Activated CD4-positive, alpha-beta T cell treated with anti-CD3 and anti-CD28 coated beads, Interleukin-2, amount 50 U/mL, for 16 hours (primary cell): ENCODE measurements around the gene FXR2.

Experiments
- DNase-seq: peaks from one replicate; pipeline ENCODE4 v3.0.0-alpha.2; 2020

FXR2 gene

GRCh38 chr17:7569571-7569970 is 45.1 kb downstream of the FXR2 start:
- no peak for DNase-seq

GRCh38 chr17:7563115-7563869 is 51.4 kb downstream of the FXR2 start:
- DNase-seq: no peak

DNA sequence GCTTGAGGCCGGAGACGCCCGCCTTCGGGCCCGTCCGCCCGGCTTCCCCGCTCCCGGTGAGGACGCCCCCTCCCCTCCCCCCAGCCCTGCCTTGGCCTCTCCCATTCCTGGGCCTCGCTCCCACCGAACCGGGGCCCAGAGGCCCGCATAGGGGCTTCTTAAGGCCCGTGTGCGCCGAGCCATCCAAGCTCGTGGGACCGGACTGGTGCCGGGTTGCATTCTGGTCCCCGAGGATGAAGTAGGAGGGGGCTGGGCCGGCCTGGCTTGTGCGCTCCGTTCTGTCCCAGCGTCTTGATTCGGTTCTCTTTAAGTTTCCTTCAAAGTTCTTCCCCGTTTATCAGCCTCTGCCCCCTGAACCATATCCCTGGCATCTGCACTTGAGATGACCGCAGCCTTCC is 52.5 kb downstream of the FXR2 start:
- no peak for DNase-seq

- DNase-seq: peak; percentile 92
Measured at GRCh38 chr17:7561589-7562207, 53.0 kb downstream of the FXR2 start, which contains the start of gene SENP3. TSS of gene SENP3 (plus strand) at chr17:7561919. CDS start at chr17:7563077, 1,158 bp downstream.

- DNase-seq: peak; percentile 90
Measured at GRCh38 chr17:7561028-7561575, 53.6 kb downstream of the FXR2 start.

DNA sequence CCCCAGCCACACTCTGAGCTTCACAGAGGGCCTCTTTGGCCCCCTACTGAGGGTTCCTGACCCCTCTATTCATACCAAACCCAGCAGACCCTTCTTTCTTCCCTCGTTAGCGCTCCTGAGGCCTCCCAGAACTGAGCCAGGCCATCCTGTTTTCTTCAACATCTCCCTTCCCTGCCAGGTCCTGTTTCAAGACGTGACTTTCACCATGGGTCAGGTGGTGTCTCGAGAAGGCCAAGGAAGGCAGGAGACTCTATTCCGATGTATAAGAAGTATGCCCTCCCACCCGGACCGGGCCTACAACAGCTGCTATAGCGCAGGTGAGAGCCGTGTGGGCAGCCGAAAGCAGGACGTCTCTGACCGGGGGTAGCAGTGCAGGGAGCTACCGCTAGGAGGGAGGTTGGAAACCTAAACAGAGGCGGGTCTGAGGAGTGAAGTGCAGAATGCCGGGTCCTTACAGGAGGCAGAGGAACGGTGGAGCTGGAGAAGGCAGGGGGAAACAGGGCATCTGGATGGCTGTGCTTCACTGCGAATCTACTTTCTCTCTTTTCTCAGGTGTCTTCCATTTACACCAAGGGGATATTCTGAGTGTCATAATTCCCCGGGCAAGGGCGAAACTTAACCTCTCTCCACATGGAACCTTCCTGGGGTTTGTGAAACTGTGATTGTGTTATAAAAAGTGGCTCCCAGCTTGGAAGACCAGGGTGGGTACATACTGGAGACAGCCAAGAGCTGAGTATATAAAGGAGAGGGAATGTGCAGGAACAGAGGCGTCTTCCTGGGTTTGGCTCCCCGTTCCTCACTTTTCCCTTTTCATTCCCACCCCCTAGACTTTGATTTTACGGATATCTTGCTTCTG is 54.3 kb downstream of the FXR2 start:
- DNase-seq: peak; percentile 71

GRCh38 chr17:7559320-7560171 is 55.2 kb downstream of the FXR2 start:
- no peak for DNase-seq

DNA sequence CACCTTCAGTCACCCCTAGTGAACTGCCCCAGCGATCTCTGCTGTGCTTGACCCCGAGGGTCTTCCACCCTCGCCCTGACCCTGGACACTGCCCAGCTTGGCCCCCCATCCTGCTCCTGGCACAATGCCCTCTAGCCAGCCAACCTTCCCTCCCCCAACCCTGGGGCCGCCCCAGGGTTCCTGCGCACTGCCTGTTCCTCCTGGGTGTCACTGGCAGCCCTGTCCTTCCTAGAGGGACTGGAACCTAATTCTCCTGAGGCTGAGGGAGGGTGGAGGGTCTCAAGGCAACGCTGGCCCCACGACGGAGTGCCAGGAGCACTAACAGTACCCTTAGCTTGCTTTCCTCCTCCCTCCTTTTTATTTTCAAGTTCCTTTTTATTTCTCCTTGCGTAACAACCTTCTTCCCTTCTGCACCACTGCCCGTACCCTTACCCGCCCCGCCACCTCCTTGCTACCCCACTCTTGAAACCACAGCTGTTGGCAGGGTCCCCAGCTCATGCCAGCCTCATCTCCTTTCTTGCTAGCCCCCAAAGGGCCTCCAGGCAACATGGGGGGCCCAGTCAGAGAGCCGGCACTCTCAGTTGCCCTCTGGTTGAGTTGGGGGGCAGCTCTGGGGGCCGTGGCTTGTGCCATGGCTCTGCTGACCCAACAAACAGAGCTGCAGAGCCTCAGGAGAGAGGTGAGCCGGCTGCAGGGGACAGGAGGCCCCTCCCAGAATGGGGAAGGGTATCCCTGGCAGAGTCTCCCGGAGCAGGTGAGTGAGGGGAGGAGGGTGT is 56.0 kb downstream of the FXR2 start, which contains the start of gene TNFSF13:
Gene TNFSF13, plus strand, starts transcription at position 207 of the 776 bp plus-strand sequence. Its CDS starts 290 bp downstream, at position 497.
- DNase-seq: no peak

- no peak for DNase-seq
Measured at GRCh38 chr17:7557775-7558543, 56.7 kb downstream of the FXR2 start.

DNA sequence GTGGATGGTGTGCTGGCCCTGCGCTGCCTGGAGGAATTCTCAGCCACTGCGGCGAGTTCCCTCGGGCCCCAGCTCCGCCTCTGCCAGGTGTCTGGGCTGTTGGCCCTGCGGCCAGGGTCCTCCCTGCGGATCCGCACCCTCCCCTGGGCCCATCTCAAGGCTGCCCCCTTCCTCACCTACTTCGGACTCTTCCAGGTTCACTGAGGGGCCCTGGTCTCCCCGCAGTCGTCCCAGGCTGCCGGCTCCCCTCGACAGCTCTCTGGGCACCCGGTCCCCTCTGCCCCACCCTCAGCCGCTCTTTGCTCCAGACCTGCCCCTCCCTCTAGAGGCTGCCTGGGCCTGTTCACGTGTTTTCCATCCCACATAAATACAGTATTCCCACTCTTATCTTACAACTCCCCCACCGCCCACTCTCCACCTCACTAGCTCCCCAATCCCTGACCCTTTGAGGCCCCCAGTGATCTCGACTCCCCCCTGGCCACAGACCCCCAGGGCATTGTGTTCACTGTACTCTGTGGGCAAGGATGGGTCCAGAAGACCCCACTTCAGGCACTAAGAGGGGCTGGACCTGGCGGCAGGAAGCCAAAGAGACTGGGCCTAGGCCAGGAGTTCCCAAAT is 57.4 kb downstream of the FXR2 start:
- no peak for DNase-seq

GRCh38 chr17:7556627-7557026 is 58.1 kb downstream of the FXR2 start:
- DNase-seq: no peak

- no peak for DNase-seq
Measured at GRCh38 chr17:7555320-7555948, 59.3 kb downstream of the FXR2 start.

GRCh38 chr17:7553356-7553755 is 61.3 kb downstream of the FXR2 start:
- DNase-seq: no peak

DNA sequence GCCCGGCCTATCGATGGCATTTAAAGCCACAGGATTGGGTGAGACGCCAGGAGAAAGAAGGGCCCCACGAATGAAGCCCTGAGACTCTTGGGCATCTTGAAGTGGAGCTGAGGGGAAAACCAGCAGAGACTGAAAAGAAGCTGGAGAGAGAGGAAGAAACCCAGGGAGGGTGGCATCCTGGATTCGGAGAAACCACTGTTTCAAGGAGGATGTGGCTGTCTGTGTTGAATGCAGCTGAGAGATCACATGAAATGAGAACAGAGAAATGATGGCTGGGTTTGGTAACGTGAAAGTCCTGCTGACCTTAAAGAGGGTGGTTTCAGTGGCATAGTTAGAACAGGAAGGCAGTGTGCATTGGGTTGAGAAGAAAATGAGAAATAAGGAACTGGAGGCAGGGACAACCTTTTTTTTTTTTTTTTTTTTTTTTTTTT is 62.1 kb downstream of the FXR2 start:
- peak; percentile 88 for DNase-seq

DNA sequence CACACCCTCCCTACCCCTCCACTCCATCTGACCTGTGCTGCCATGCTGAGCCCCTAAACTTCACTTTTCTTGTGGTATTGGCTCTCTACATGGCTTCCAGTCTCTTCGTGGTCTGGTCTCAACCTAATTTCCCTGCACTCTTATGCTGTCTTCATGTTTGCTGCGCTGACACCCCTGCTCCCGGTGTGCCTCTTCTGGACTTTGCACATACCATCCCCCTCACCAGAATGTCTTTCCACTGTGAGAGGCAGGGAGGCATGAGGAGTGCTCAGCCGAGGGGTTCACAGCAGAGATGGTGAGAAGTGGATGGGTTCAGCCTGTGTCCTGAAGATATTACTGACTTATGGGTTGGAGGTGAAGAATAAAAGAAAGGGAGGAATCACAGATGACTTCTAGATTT is 63.3 kb downstream of the FXR2 start:
- DNase-seq: no peak

GRCh38 chr17:7550344-7550743 is 64.4 kb downstream of the FXR2 start:
- no peak for DNase-seq

DNA sequence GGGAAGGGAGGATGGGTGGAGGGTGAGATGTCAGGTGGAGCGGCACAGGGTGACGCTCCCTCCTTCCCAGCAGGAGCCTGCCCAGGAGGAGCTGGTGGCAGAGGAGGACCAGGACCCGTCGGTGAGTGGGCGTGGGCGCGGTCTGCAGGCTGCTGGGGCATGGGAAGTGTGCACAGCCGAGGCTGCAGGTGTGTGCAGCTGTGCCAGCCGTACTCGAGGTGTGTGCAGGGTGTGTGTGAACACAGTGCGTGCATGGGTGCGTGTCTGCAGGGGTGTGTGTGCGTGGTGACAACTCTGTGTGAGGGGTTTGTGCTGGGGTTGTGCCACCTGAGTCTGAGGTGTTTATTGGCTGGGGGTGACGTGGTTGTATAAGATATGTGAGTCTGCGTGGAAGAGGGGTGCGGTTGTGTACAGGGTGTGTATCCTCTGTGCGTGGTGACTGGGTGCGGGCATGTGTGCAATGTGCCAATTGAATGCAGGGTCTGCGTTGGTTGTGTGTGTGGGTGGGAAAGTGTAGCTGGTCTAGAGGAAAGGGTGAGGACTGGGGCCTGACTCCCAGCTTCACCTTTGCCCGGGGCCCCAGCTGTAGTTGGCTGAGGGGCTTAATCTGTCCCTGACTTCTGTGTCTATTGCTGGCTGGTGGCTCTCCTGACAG is 65.2 kb downstream of the FXR2 start:
- peak; percentile 38 for DNase-seq

- DNase-seq: peak; percentile 65
Measured at GRCh38 chr17:7548585-7549400, 65.9 kb downstream of the FXR2 start, which contains the start of gene TNFSF12. TSS of gene TNFSF12 (plus strand) at chr17:7549058. CDS start at chr17:7549154, 96 bp downstream.
